Umbilical cord (tissue), 2 donors: ENCODE data around the gene SEMA5A. TPM values are rescaled to one million over a fixed set of nuclear protein-coding genes. Genes with fewer than 3 reads are reported as not detected.

Experiments used
- DNase-seq: peaks from one replicate; pipeline ENCODE4 v3.0.0-alpha.2; 2015; ENCODE audit warnings: low spot score
- total RNA-seq: library from RNA; depleted of rRNA; stranded (reverse); fragments of >200 nt; gene quantifications from one replicate; pipeline ENCODE4 v1.2.3, GENCODE V29; 2014; ENCODE audit warnings: low replicate concordance; ENCODE audit not compliant: insufficient read depth

Gene SEMA5A
- 24.8 TPM for total RNA-seq

- peak; percentile 83 for DNase-seq
Observed at GRCh38 chr5:9545992-9546851, at the start of gene SEMA5A. Gene SEMA5A, minus strand, starts transcription at chr5:9546075. Its CDS starts 166,129 bp downstream, at chr5:9379946.

GRCh38 chr5:9594913-9595312, 49.0 kb upstream of the SEMA5A start:
- DNase-seq, result no peak

- DNase-seq, result no peak
Observed at GRCh38 chr5:9589049-9589835, 43.4 kb upstream of the SEMA5A start.

- DNase-seq, result no peak
Observed at GRCh38 chr5:9588254-9588653, 42.4 kb upstream of the SEMA5A start.

GRCh38 chr5:9587135-9587534, 41.3 kb upstream of the SEMA5A start:
- no peak for DNase-seq

- DNase-seq, result no peak
Observed at GRCh38 chr5:9582406-9582805, 36.5 kb upstream of the SEMA5A start.

- DNase-seq, result no peak
Observed at GRCh38 chr5:9573796-9574195, 27.9 kb upstream of the SEMA5A start.

GRCh38 chr5:9572246-9572645, 26.4 kb upstream of the SEMA5A start:
- no peak for DNase-seq

- no peak for DNase-seq
Observed at GRCh38 chr5:9570876-9571275, 25.0 kb upstream of the SEMA5A start.

- DNase-seq, result no peak
Observed at GRCh38 chr5:9567039-9567438, 21.2 kb upstream of the SEMA5A start.

GRCh38 chr5:9564752-9565151, 18.9 kb upstream of the SEMA5A start:
- DNase-seq, result no peak

- DNase-seq, result no peak
Observed at GRCh38 chr5:9562141-9562540, 16.3 kb upstream of the SEMA5A start.

GRCh38 chr5:9559965-9560364, 14.1 kb upstream of the SEMA5A start:
- DNase-seq, result peak; percentile 21

- no peak for DNase-seq
Observed at GRCh38 chr5:9558319-9558965, 12.6 kb upstream of the SEMA5A start.

GRCh38 chr5:9557696-9558095, 11.8 kb upstream of the SEMA5A start:
- DNase-seq, result peak; percentile 21

- no peak for DNase-seq
Observed at GRCh38 chr5:9555961-9556360, 10.1 kb upstream of the SEMA5A start.

GRCh38 chr5:9554122-9554521, 8.2 kb upstream of the SEMA5A start:
- DNase-seq, result no peak

GRCh38 chr5:9553561-9553960, 7.7 kb upstream of the SEMA5A start:
- no peak for DNase-seq

GRCh38 chr5:9551567-9552537, 6.0 kb upstream of the SEMA5A start:
- no peak for DNase-seq

GRCh38 chr5:9549941-9550340, 4.1 kb upstream of the SEMA5A start:
- DNase-seq, result no peak
